Suprapubic skin (tissue), 4 donors: ENCODE results near the gene ZNF615.
"Not testable (repeated sequence)": the region's sequence is repeated elsewhere in the genome, so short reads cannot be mapped to it uniquely, and the experiment has no call there.

ENCODE experiments used
- POLR2A ChIP-seq, 2 donors: fragments of 450-650 bp; IDR thresholded peaks; one replicate each; pipeline ENCODE4 v1.6.1; 2017; ENCODE audit warnings: antibody characterized with exemption in 2 of 2, mild to moderate bottlenecking in 2 of 2, moderate library complexity in 2 of 2
- POLR2AphosphoS5 ChIP-seq, 3 donors: sonication (generic); formaldehyde crosslinking; IDR thresholded peaks; one replicate each; pipeline ENCODE4 v1.6.1; 2017; ENCODE audit warnings: antibody characterized with exemption in 3 of 3
- TF ChIP-seq, protein P1 (sequence below), 2 donors: fragments of 200-600 bp in 1 of 2; fragments of 450-650 bp in 1 of 2; sonication (generic) in 1 of 2; IDR thresholded peaks; one replicate each; pipeline ENCODE4 v1.5.1; 2016 to 2019; ENCODE audit warnings: antibody characterized with exemption in 2 of 2, mild to moderate bottlenecking in 1 of 2, moderate library complexity in 1 of 2

DNA sequence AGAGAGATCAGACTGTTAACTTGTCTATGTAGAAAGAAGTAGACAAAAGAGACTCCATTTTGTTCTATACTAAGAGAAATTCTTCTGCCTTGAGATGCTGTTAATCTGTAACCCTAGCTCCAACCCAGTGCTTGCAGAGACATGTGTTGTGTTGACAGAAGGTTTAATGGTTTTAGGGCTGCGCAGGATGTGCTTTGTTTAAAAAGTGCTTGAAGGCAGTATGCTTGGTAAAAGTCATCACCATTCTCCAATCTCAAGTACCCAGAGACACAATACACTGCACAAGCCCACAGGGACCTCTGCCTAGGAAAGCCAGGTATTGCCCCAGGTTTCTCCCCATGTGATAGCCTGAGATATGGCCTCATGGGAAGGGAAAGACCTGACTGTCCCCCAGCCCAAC, 43.7 kb upstream of the ZNF615 start:
- TF ChIP-seq, protein P1, sequence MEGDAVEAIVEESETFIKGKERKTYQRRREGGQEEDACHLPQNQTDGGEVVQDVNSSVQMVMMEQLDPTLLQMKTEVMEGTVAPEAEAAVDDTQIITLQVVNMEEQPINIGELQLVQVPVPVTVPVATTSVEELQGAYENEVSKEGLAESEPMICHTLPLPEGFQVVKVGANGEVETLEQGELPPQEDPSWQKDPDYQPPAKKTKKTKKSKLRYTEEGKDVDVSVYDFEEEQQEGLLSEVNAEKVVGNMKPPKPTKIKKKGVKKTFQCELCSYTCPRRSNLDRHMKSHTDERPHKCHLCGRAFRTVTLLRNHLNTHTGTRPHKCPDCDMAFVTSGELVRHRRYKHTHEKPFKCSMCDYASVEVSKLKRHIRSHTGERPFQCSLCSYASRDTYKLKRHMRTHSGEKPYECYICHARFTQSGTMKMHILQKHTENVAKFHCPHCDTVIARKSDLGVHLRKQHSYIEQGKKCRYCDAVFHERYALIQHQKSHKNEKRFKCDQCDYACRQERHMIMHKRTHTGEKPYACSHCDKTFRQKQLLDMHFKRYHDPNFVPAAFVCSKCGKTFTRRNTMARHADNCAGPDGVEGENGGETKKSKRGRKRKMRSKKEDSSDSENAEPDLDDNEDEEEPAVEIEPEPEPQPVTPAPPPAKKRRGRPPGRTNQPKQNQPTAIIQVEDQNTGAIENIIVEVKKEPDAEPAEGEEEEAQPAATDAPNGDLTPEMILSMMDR (IDR thresholded peaks at IDR 0.05): not testable (repeated sequence)
- not testable (repeated sequence) for TF ChIP-seq POLR2A, POLR2AphosphoS5 (IDR thresholded peaks at IDR 0.05)
